ENCODE measurements around the gene METTL26. TPM values are rescaled to one million over a fixed set of nuclear protein-coding genes. Genes with fewer than 3 reads are reported as not detected.
A peak's percentile ranks its signal among the peaks of the same experiment; 100 is the strongest.

Gene METTL26
- total and polyA plus RNA-seq, 9 of the 15 experiments (the other 6 are each of a cell fraction or from before 2014, with no cell fraction given): 7.3 to 262 (median 80.9) TPM

DNA sequence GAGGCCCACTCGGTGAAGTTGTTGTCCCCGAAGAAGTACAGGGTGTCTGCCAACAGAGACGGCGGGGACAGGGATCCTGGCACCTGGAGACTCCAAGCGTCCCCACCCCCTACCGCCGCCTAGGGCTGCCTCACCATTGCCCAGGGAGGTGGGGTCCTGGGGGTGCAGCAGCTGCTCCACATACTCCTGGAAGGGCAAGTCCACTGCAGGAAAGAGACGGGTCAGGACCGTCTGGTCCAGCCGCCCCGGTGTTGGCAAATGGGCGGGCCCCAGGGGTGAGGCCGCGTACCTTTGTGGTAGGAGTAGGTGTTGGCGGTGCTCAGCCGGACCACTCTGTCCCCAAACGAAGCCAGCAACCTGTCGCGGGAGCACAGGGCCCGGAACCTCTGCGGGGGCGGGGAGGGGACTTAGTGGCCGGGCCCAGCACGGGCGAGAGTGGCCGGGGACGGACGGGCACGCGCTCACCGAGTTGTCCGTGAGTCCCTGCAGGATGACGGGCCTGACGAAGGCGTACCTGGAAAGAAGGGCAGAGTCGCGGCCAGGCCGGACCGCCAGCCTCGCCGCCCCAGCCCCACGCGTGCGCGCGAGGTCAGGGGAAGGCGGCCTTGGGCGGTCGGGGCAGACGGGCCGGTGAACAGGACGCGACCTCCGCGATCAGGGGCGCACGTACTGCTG, 47.4 kb upstream of the METTL26 start (continued):
- TF ChIP-seq RBBP5 (IDR thresholded peaks at IDR 0.05; ENCODE audit: borderline replicate concordance, insufficient read depth, low read length, poor library complexity, severe bottlenecking) (peak; percentile 66), SIN3A (IDR thresholded peaks at IDR 0.05; ENCODE audit: borderline replicate concordance in 2 of 2, control insufficient read depth in 1 of 2, low read depth in 2 of 2, low read length in 2 of 2) (peak in 1 of 2 experiments; percentile 16; a peak in 1 of 4 replicates), HBP1 (CRISPR knock-in tag; IDR thresholded peaks at IDR 0.05) (peak; percentile 78; the same call in 1 of the 2 replicates), EHMT2 (IDR thresholded peaks at IDR 0.05) (no peak), ZNF644 (tag; IDR thresholded peaks at IDR 0.05; ENCODE audit: low read depth) (no peak), ZNF212 (CRISPR knock-in tag; IDR thresholded peaks at IDR 0.05) (0 out of 2 replicates have a peak, but pooled peaks have one; percentile 8), CBFB (CRISPR knock-in tag; IDR thresholded peaks at IDR 0.05) (0 out of 2 replicates have a peak, but pooled peaks have one; percentile 43), CREM (IDR thresholded peaks at IDR 0.05; ENCODE audit: low read depth) (0 out of 2 replicates have a peak, but pooled peaks have one; percentile 13), ELF4 (CRISPR knock-in tag; IDR thresholded peaks at IDR 0.05) (peak; percentile 50; the same call in 1 of the 2 replicates), CBX1 (IDR thresholded peaks at IDR 0.05; ENCODE audit: low read depth) (peak; percentile 20; the same call in 1 of the 2 replicates), SUPT5H (IDR thresholded peaks at IDR 0.05) (peak; percentile 59), AFF1 (IDR thresholded peaks at IDR 0.05; ENCODE audit: low read depth in 1 of 2, partially characterized antibody in 2 of 2) (no peak), NR1H2 (CRISPR knock-in tag; IDR thresholded peaks at IDR 0.05) (0 out of 2 replicates have a peak, but pooled peaks have one; percentile 66), KDM5B (IDR thresholded peaks at IDR 0.05; ENCODE audit: insufficient replicate concordance, low read depth, low read length) (peak; percentile 22)
- TF ChIP-seq, protein P1, sequence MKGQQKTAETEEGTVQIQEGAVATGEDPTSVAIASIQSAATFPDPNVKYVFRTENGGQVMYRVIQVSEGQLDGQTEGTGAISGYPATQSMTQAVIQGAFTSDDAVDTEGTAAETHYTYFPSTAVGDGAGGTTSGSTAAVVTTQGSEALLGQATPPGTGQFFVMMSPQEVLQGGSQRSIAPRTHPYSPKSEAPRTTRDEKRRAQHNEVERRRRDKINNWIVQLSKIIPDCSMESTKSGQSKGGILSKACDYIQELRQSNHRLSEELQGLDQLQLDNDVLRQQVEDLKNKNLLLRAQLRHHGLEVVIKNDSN (CRISPR knock-in tag; IDR thresholded peaks at IDR 0.05): peak; percentile 43; the same call in 1 of the 2 replicates
- TF ChIP-seq, protein P2, sequence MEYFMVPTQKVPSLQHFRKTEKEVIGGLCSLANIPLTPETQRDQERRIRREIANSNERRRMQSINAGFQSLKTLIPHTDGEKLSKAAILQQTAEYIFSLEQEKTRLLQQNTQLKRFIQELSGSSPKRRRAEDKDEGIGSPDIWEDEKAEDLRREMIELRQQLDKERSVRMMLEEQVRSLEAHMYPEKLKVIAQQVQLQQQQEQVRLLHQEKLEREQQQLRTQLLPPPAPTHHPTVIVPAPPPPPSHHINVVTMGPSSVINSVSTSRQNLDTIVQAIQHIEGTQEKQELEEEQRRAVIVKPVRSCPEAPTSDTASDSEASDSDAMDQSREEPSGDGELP (CRISPR knock-in tag; IDR thresholded peaks at IDR 0.05; ENCODE audit: borderline replicate concordance): 0 out of 2 replicates have a peak, but pooled peaks have one; percentile 45
